Measurements from ENCODE around the gene TMEM163. TPM values are rescaled to one million over a fixed set of nuclear protein-coding genes. Genes with fewer than 3 reads are reported as not detected.
"Not testable (repeated sequence)": the region's sequence is repeated elsewhere in the genome, so short reads cannot be mapped to it uniquely, and the experiment has no call there.

The TMEM163 gene
- total and polyA plus RNA-seq, 8 donors = 0.58 to 16.7 (median 3.2) TPM; not detected in 1

DNA sequence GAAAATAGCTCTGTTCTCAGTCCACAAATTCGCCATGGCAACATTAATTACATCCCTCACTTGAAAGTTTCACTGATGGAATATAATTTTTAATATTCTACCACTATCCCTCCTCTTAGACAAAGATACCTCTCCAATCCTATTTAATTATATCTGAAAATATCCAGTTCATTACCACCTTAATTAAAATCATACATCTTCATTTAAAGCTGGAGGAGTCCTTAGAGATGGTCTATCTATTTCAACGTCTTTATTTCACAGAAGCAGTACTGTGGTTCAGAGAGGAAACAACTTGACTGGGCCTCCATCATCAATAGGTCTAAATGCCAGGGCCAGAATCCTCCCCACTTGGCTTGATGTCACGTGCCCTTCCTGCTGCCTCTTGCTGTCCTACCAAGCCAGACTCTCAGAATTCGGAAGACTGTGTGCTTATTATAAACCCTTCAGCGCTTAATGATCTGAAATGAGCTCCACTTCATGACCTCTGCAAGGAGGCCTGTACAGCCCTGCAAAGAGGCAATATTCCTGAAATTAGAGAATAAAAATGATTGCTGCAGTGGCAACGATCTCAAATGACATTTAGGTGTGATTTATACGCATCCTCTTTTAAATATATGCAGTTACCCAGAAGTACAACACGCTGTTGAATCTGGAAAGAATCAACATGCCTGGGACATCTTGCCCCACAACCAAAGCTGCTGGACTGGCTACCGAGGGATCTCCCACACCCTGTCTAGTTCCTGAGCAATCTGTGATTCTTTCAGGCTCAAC lies 146.3 kb downstream of the TMEM163 start:
- no peak overlapping the region for H3K27ac ChIP-seq
- H3K27me3 ChIP-seq = no peaks in the 10 kb centered on the region
- intact Hi-C loops (cut with DNase I; ENCODE audit: low total_unique reads) = no loop called here
- WGBS, 5 donors = 72 to 83% (median 80%) methylated on average over 9 of the region's 9 CpGs
- H3K4me3 ChIP-seq = no peak overlapping the region
- DNase-seq = no peak
- no peak for TF ChIP-seq EP300 (IDR thresholded peaks at IDR 0.05)
- TF ChIP-seq, protein P1, sequence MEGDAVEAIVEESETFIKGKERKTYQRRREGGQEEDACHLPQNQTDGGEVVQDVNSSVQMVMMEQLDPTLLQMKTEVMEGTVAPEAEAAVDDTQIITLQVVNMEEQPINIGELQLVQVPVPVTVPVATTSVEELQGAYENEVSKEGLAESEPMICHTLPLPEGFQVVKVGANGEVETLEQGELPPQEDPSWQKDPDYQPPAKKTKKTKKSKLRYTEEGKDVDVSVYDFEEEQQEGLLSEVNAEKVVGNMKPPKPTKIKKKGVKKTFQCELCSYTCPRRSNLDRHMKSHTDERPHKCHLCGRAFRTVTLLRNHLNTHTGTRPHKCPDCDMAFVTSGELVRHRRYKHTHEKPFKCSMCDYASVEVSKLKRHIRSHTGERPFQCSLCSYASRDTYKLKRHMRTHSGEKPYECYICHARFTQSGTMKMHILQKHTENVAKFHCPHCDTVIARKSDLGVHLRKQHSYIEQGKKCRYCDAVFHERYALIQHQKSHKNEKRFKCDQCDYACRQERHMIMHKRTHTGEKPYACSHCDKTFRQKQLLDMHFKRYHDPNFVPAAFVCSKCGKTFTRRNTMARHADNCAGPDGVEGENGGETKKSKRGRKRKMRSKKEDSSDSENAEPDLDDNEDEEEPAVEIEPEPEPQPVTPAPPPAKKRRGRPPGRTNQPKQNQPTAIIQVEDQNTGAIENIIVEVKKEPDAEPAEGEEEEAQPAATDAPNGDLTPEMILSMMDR (IDR thresholded peaks at IDR 0.05) = no peak
- TF ChIP-seq POLR2A (IDR thresholded peaks at IDR 0.05) = no peak
- no peak for TF ChIP-seq POLR2AphosphoS5 (IDR thresholded peaks at IDR 0.05)
- no peaks in the 10 kb centered on the region for H3K9me3 ChIP-seq
- H3K4me1 ChIP-seq = no peaks in the 10 kb centered on the region
- no peaks in the 10 kb centered on the region for H3K36me3 ChIP-seq

DNA sequence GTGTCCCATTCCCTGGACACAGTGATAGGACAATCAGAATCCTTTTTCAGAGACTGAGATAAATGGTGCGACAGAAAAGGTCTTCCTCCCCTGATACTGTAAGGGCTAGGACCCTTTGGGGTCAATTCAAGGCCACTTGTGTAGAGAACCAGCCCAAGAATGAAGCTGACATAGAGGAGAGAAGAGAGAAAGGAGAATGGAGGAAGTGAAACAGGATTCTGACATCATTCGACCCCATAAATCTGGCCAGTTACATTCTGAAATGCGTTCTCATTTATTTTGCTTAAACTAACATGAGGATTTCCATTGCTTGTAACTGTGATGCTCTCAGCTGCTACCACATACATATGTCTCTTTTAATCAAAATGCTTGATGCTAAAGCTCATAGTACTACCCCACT lies 148.1 kb downstream of the TMEM163 start:
- WGBS, 5 donors = 61 to 86% (median 78%) methylated on average over 3 of the region's 3 CpGs
- intact Hi-C loops (cut with DNase I; ENCODE audit: low total_unique reads) = no loop called here
- no peaks in the 10 kb centered on the region for H3K36me3 ChIP-seq
- no peak overlapping the region for H3K4me3 ChIP-seq
- no peak overlapping the region for H3K27ac ChIP-seq
- H3K9me3 ChIP-seq = no peaks in the 10 kb centered on the region
- DNase-seq = no peak
- no peaks in the 10 kb centered on the region for H3K4me1 ChIP-seq
- H3K27me3 ChIP-seq = no peaks in the 10 kb centered on the region
- TF ChIP-seq POLR2A (IDR thresholded peaks at IDR 0.05) (no peak), EP300 (IDR thresholded peaks at IDR 0.05) (no peak), POLR2AphosphoS5 (IDR thresholded peaks at IDR 0.05) (no peak)
- TF ChIP-seq, protein P1 (IDR thresholded peaks at IDR 0.05) = no peak

DNA sequence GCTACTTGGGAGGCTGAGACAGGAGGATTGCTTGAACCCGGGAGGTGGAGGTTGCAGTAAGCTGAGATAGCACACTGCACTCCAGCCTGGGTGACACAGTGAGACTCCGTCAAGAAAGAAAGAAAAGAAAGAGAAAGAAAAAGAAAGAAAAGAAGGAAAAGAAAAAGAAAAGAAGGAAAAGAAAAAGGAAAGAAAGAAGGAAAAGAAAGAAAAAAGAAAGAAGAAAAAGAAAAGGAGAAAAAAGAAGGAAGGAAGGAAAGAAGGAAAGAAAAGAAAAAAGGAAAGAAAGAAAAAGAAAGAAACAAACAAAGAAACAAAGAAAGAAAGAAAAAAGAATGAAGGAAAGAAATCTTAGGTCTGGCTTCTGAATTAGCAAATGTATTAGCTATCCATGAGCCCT lies 150.4 kb downstream of the TMEM163 start:
- 91 to 98% (median 95%) methylated on average over 2 of the region's 2 CpGs for WGBS, 5 donors
- intact Hi-C loops (cut with DNase I; ENCODE audit: low total_unique reads) = no loop called here
- Histone ChIP-seq H3K4me3 (no peak overlapping the region), H3K4me1 (no peaks in the 10 kb centered on the region), H3K9me3 (no peaks in the 10 kb centered on the region), H3K27ac (no peak overlapping the region), H3K27me3 (no peaks in the 10 kb centered on the region), H3K36me3 (no peaks in the 10 kb centered on the region)
- TF ChIP-seq POLR2AphosphoS5 (IDR thresholded peaks at IDR 0.05) = no peak
- no peak for TF ChIP-seq POLR2A (IDR thresholded peaks at IDR 0.05)
- TF ChIP-seq EP300 (IDR thresholded peaks at IDR 0.05) = no peak
- TF ChIP-seq, protein P1 (IDR thresholded peaks at IDR 0.05) = no peak
- no peak for DNase-seq

DNA sequence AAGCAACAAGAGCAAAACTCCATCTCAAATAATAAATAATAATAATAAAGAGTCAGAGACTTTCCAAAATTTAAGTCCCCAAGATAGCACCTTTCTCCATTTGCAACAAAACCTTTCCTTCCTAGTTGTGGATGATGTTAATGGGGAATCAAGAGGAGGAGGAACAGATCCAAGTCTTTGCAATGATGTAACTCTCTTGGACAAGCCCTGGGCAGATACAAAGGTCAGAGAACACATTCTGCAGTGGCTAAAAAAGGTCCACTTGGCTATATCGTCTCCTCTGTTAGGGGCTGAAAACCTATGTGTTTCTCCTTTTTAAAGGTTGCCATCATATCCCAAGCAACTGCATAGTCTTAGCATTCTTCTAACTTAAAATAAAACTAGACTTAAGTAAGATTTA lies 151.1 kb downstream of the TMEM163 start:
- no peak for TF ChIP-seq POLR2A (IDR thresholded peaks at IDR 0.05)
- TF ChIP-seq, protein P1 (IDR thresholded peaks at IDR 0.05) = no peak
- TF ChIP-seq POLR2AphosphoS5 (IDR thresholded peaks at IDR 0.05) = no peak
- no peak for TF ChIP-seq EP300 (IDR thresholded peaks at IDR 0.05)
- intact Hi-C loops (cut with DNase I; ENCODE audit: low total_unique reads) = no loop called here
- 88 to 100% (median 96%) methylated on average over 1 of the region's 1 CpG for WGBS, 5 donors
- H3K27me3 ChIP-seq = no peaks in the 10 kb centered on the region
- no peak overlapping the region for H3K27ac ChIP-seq
- no peak for DNase-seq
- H3K4me3 ChIP-seq = no peak overlapping the region
- no peaks in the 10 kb centered on the region for H3K9me3 ChIP-seq
- no peaks in the 10 kb centered on the region for H3K36me3 ChIP-seq
- no peaks in the 10 kb centered on the region for H3K4me1 ChIP-seq

DNA sequence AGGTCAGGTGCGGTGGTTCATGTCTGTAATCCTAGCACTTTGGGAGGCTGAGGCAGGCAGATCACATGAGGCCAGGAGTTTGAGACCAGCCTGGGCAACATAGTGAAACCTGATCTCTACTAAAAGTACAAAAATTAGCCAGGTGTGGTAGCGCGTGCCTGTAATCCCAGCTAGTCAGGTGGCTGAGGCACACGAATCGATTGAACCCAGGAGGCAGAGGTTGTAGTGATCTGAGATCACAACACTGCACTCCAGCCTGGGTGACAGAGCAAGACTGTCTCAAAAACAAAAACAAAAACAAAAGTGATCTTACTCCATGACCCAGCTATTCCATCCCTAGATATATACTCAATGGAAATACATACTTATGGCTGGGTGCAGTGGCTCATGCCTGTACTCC lies 153.8 kb downstream of the TMEM163 start:
- intact Hi-C loops (cut with DNase I; ENCODE audit: low total_unique reads); H3K27ac ChIP-seq; DNase-seq; H3K4me1 ChIP-seq; H3K27me3 ChIP-seq; H3K36me3 ChIP-seq; H3K9me3 ChIP-seq; H3K4me3 ChIP-seq: not testable (repeated sequence)
- 76 to 81% (median 79%) methylated on average over 5 of the region's 5 CpGs for WGBS, 5 donors

Measured in stomach (tissue), 9 donors.